AG04449 (cell line): Measurements from ENCODE around the gene C20orf202.

Experiments used
- CTCF ChIA-PET: fragments of 350-600 bp; formaldehyde crosslinking; extraction: SDS; loops from one replicate; lab custom pipeline; 2021; ENCODE audit warnings: antibody characterized with exemption; lab: Yijun Ruan, JAX
- POLR2A ChIA-PET: fragments of 400-600, 350-600 bp; formaldehyde crosslinking; extraction: SDS; loops from one replicate; lab custom pipeline; 2020; ENCODE audit warnings: antibody characterized with exemption, inconsistent platforms; lab: Yijun Ruan, JAX
- DNase-seq: peaks from one replicate; pipeline ENCODE4 v3.0.0-alpha.2; 2010; ENCODE audit warnings: low read depth, low spot score
- H3K4me3 ChIP-seq: 2 replicates; pipeline ENCODE4 v1.5.1; 2011; ENCODE audit warnings: low read depth, mild to moderate bottlenecking, control low read depth, low read length
- TF ChIP-seq, protein P1 (sequence below): IDR thresholded peaks from one replicate; pipeline ENCODE4 v1.5.1; 2011; ENCODE audit warnings: mild to moderate bottlenecking, moderate library complexity, low read length, control low read depth, inconsistent platforms; ENCODE audit not compliant: insufficient read depth; ENCODE audit errors: missing control alignments

C20orf202 gene

DNA sequence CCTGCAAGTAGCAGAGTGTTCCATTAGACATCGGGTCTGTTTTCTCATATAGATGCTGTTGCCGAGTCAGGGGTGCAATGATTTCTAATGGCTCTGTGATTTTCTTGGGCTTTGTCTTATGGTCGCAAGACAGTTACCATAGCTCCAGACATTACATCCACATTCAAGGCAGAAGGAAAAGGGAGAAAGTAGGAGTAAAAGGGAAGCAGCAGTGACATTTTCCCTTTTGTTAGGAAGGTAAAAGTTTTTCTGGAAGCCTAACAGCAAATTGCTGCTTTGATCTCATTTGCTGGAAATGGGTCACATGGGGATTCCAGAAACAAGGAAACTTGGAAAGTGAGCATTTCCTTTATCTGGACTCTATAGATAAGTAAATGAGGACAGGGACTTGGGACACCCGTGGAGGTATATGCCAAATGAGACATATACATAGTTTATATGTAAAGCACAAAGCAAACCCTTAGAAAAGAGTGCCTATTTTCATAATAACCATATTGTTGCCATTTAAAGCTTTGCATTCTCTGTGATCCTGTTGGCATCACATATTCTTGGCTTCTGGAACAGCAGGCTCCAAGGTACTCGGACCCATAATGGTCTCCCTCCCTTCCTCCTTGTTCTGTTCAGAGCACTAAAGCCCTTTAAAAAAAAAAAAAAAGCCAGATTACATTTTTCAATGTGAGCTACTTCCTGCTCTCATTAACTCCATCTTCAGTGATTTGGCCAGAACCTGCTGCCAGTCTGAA lies at the start of gene C20orf202:
TSS of gene C20orf202 (plus strand) at position 693 of the 743 bp plus-strand sequence. CDS start 132 bp downstream, outside the sequence.
- ChIA-PET POLR2A (no interaction called here), CTCF (interaction anchor here (0.8 to 3.1 kb wide), 3 partner anchors 9 to 387 kb away, joined by 3 to 8 read pairs (median 4); no protein-coding TSS in a partner anchor)
- H3K4me3 ChIP-seq, result no peak within 1 kb of the TSS
- TF ChIP-seq, protein P1, sequence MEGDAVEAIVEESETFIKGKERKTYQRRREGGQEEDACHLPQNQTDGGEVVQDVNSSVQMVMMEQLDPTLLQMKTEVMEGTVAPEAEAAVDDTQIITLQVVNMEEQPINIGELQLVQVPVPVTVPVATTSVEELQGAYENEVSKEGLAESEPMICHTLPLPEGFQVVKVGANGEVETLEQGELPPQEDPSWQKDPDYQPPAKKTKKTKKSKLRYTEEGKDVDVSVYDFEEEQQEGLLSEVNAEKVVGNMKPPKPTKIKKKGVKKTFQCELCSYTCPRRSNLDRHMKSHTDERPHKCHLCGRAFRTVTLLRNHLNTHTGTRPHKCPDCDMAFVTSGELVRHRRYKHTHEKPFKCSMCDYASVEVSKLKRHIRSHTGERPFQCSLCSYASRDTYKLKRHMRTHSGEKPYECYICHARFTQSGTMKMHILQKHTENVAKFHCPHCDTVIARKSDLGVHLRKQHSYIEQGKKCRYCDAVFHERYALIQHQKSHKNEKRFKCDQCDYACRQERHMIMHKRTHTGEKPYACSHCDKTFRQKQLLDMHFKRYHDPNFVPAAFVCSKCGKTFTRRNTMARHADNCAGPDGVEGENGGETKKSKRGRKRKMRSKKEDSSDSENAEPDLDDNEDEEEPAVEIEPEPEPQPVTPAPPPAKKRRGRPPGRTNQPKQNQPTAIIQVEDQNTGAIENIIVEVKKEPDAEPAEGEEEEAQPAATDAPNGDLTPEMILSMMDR, result no peak
- DNase-seq, result no peak

DNA sequence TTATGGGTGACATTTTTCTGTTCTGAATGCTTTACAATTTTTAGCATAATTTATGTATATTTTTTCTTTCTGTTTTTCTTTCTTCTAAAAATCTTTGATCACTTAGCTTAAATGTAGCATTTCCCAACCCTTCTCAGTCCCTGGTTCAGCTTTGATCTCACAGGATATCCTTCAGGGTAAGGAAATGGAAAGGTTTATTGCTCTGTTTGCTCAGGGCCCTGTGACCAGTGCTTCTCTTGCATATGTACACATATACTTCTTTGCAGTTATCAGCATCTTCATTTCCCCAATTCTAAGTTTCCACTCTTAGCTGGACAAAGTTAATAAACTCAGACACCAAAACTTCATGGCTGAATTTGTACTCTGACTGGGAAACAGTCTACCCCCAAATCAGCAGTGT lies 49.0 kb upstream of the C20orf202 start:
- TF ChIP-seq, protein P1, result no peak
- POLR2A ChIA-PET, result no interaction called here

DNA sequence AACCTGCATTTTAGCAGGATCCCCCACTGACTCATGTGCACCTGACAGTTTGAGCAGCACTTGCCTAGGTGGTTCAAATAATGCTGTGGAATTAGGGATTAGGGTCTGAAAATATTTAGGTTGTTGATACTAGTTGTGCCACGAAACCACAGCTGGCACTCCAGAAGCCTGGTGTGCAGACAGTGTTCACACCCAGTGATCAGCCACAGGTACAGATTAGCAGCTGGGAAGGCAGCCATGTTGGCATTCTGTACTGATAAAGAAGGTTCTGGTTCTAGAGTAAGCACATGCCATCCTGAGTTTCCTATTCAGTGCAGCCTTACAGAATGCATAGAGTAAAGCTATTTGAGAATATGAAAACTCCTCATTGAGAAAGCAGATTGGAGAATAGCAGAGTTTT lies 48.6 kb upstream of the C20orf202 start:
- ChIA-PET CTCF (no interaction called here), POLR2A (interaction anchor here (0.6 kb wide), 1 partner anchor 380 kb away, joined by 3 read pairs; no protein-coding TSS in a partner anchor)
- no peak for DNase-seq
- no peak overlapping the region for H3K4me3 ChIP-seq
- TF ChIP-seq, protein P1, result no peak

More for the DNA sequence above, 49.0 kb upstream of the C20orf202 start:
- no peak overlapping the region for H3K4me3 ChIP-seq
- CTCF ChIA-PET, result no interaction called here
- DNase-seq, result no peak

DNA sequence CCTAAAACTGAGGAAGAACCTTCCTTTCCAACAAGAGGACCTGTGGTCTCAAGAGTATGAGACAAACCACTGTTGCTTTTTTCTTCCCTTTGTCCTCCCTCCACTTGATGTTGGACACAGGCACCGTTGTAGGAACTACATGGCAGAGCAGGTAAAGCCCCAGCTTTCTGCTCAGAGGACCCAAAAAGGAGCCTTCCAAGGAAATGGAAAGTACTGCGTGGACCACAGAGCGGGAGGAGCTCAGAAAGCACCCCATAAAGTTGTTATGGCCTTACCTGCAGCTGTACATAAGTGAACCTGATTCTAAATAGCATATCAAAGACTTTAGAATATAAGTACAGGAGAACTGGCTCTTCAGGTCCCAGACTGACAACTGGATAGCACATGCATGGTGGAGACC lies 47.9 kb upstream of the C20orf202 start:
- CTCF ChIA-PET, result no interaction called here

DNA sequence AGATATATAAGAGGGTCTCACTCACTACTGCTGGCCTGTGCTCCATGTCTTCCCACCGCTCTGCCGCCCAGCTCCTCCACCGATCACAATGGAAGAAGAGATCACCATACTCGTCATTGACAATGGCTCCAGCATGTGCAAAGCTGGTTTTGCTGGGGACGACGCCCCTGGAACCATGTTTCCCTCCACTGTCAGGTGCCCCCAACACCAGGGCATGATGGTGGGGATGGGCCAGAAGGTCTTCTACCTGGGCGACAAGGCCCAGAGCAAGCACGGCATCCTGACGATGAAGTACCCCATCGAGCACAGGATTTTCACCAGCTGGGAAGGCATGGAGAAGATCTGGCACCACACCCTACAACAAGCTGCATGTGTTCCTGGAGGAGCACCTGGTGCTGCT lies 42.8 kb upstream of the C20orf202 start:
- no peak for DNase-seq
- CTCF ChIA-PET, result no interaction called here
- TF ChIP-seq, protein P1, result no peak
- POLR2A ChIA-PET, result no interaction called here
- H3K4me3 ChIP-seq, result no peak overlapping the region

More for the DNA sequence above, 47.9 kb upstream of the C20orf202 start:
- POLR2A ChIA-PET, result interaction anchor here (0.6 kb wide), 1 partner anchor 380 kb away, joined by 3 read pairs; no protein-coding TSS in a partner anchor
- TF ChIP-seq, protein P1, result no peak
- DNase-seq, result no peak
- no peak overlapping the region for H3K4me3 ChIP-seq

DNA sequence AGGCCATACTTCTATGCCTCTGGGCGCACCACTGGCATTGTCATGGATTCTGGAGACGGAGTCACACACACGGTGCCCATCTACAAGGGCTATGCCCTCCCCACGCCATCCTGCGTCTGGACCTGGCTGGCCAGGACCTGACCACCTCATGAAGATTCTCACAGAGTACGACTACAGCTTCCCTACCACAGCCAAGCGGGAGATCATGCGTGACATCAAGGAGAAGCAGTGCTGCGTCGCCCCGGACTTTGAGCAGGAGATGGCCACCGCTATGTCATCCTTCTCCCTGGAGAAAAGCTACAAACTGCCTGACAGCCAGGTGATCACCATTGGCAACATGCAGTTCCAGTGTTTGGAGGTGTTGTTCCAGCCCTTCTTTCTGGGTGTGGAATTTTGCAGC lies 42.3 kb upstream of the C20orf202 start:
- ChIA-PET CTCF (no interaction called here), POLR2A (no interaction called here)
- TF ChIP-seq, protein P1, result no peak

More for the DNA sequence above, 42.3 kb upstream of the C20orf202 start:
- DNase-seq, result no peak
- H3K4me3 ChIP-seq, result no peak overlapping the region
